NB4 (cell line): ENCODE measurements around the gene KCNQ5.

Experiments used
- DNase-seq: peaks from one replicate; pipeline ENCODE4 v3.0.0; 2010; ENCODE audit warnings: low read depth
- H3K4me3 ChIP-seq: one replicate; pipeline ENCODE4 v1.5.1; 2011; ENCODE audit warnings: mild to moderate bottlenecking, low read depth, low read length, moderate library complexity
- CTCF ChIP-seq: IDR thresholded peaks from one replicate; pipeline ENCODE4 v1.5.1; 2012; ENCODE audit warnings: low read depth, low read length
- MAX ChIP-seq: IDR thresholded peaks from 2 replicates; pipeline ENCODE4 v1.6.1; 2011; ENCODE audit warnings: low read depth, low read length
- MYC ChIP-seq: IDR thresholded peaks from 2 replicates; pipeline ENCODE4 v1.6.1; 2011; ENCODE audit warnings: low read depth, low read length
- POLR2A ChIP-seq: IDR thresholded peaks from 2 replicates; pipeline ENCODE4 v1.6.1; 2011; ENCODE audit warnings: mild to moderate bottlenecking; ENCODE audit not compliant: insufficient read length; ENCODE audit errors: extremely low read depth

The KCNQ5 gene

GRCh38 chr6:73036689-73037088, 414.8 kb downstream of the KCNQ5 start:
- no peak overlapping the region for H3K4me3 ChIP-seq
- TF ChIP-seq MYC (no peak), MAX (no peak), POLR2A (no peak), CTCF (no peak)
- DNase-seq, result no peak

- TF ChIP-seq CTCF, result no peak
- no peak for TF ChIP-seq MAX
- no peak for TF ChIP-seq MYC
- TF ChIP-seq POLR2A, result no peak
- DNase-seq, result no peak
- no peak overlapping the region for H3K4me3 ChIP-seq
These were observed 419.2 kb downstream of the KCNQ5 start for GRCh38 chr6:73041051-73041450.

- TF ChIP-seq POLR2A (no peak), MYC (no peak), MAX (no peak), CTCF (no peak)
- no peak overlapping the region for H3K4me3 ChIP-seq
- no peak for DNase-seq
These were observed 421.0 kb downstream of the KCNQ5 start for GRCh38 chr6:73042892-73043291.

- TF ChIP-seq CTCF (no peak), POLR2A (no peak), MYC (no peak), MAX (no peak)
- DNase-seq, result no peak
- H3K4me3 ChIP-seq, result no peak overlapping the region
These were observed 421.6 kb downstream of the KCNQ5 start for GRCh38 chr6:73043446-73043845.

- no peak overlapping the region for H3K4me3 ChIP-seq
- no peak for DNase-seq
- TF ChIP-seq MAX, result no peak
- TF ChIP-seq CTCF, result no peak
- TF ChIP-seq MYC, result no peak
- no peak for TF ChIP-seq POLR2A
These were observed 423.7 kb downstream of the KCNQ5 start for GRCh38 chr6:73045609-73046008.

GRCh38 chr6:73047801-73048200, 425.9 kb downstream of the KCNQ5 start:
- TF ChIP-seq POLR2A, result no peak
- no peak for TF ChIP-seq MYC
- TF ChIP-seq MAX, result no peak
- no peak for TF ChIP-seq CTCF
- no peak for DNase-seq

More at GRCh38 chr6:73047801-73048200, 425.9 kb downstream of the KCNQ5 start:
- no peak overlapping the region for H3K4me3 ChIP-seq
